ENCODE measurements around the gene GPR158. TPM values are rescaled to one million over a fixed set of nuclear protein-coding genes. Genes with fewer than 3 reads are reported as not detected.

The GPR158 gene
- total RNA-seq, 4 donors from 2014 or later = 0.16 to 1.1 (median 0.17) TPM; not detected in 1

GRCh38 chr10:25245165-25245564, 70.4 kb downstream of the GPR158 start:
- no peak for TF ChIP-seq CTCF (IDR thresholded peaks at IDR 0.05; ENCODE audit: low read depth)

GRCh38 chr10:25257646-25258045, 82.8 kb downstream of the GPR158 start:
- no peak for TF ChIP-seq CTCF (IDR thresholded peaks at IDR 0.05; ENCODE audit: low read depth)

GRCh38 chr10:25261110-25261509, 86.3 kb downstream of the GPR158 start:
- no peak for TF ChIP-seq CTCF (IDR thresholded peaks at IDR 0.05; ENCODE audit: low read depth)

- TF ChIP-seq CTCF (IDR thresholded peaks at IDR 0.05; ENCODE audit: low read depth) = no peak
Observed at GRCh38 chr10:25261558-25261957, 86.8 kb downstream of the GPR158 start.

GRCh38 chr10:25263931-25264330, 89.1 kb downstream of the GPR158 start:
- TF ChIP-seq CTCF (IDR thresholded peaks at IDR 0.05; ENCODE audit: low read depth) = no peak

GRCh38 chr10:25278180-25278579, 103.4 kb downstream of the GPR158 start:
- TF ChIP-seq CTCF (IDR thresholded peaks at IDR 0.05; ENCODE audit: low read depth) = no peak

- no peak for TF ChIP-seq CTCF (IDR thresholded peaks at IDR 0.05; ENCODE audit: low read depth)
Observed at GRCh38 chr10:25280076-25280475, 105.3 kb downstream of the GPR158 start.
